Body of pancreas (tissue), 4 donors: ENCODE measurements around the gene BCR. TPM values are rescaled to one million over a fixed set of nuclear protein-coding genes. Genes with fewer than 3 reads are reported as not detected.

Experiments
- ATAC-seq: fragments of 150-250 bp; one replicate; pipeline ENCODE4 v1.9.1; 2016
- DNase-seq, 4 donors: peaks; one replicate each; pipeline ENCODE4 v3.0.0-alpha.2; 2019
- H3K27ac ChIP-seq, 4 donors: fragments of 200-600 bp; sonication (generic); 1 replicate in 3 of 4; 2 replicates in 1 of 4; pipeline versions ENCODE4 v1.5.1 to v1.6.1; 2016 to 2019; ENCODE audit warnings: mild to moderate bottlenecking in 1 of 4, mixed read lengths in 1 of 4, moderate library complexity in 1 of 4
- H3K27me3 ChIP-seq, 2 donors: fragments of 200-600 bp; sonication (generic); one replicate each; pipeline ENCODE4 v1.6.0; 2016; ENCODE audit warnings: mild to moderate bottlenecking in 1 of 2
- H3K36me3 ChIP-seq, 2 donors: fragments of 200-600 bp; sonication (generic); replicated peaks in 1 of 2; 2 replicates each; pipeline ENCODE4 v1.5.1; 2016; ENCODE audit warnings: low read depth in 2 of 2; ENCODE audit not compliant: insufficient read depth in 1 of 2
- H3K4me1 ChIP-seq: fragments of 200-600 bp; sonication (generic); one replicate; pipeline ENCODE4 v1.6.0; 2016
- H3K4me3 ChIP-seq, 2 donors: fragments of 200-600 bp; sonication (generic); 1 replicate in 1 of 2; 2 replicates in 1 of 2; pipeline ENCODE4 v1.5.1; 2016 to 2019
- H3K9me3 ChIP-seq, 3 donors: fragments of 200-600 bp; sonication (generic); 1 replicate in 2 of 3; 2 replicates in 1 of 3; pipeline ENCODE4 v1.5.1; 2016
- POLR2A ChIP-seq, 3 donors: fragments of 450-650 bp; IDR thresholded peaks; one replicate each; pipeline ENCODE4 v1.6.1; 2016; ENCODE audit warnings: antibody characterized with exemption in 3 of 3, mild to moderate bottlenecking in 2 of 3
- WGBS, 2 donors: methylation state at CpG; one replicate each; pipeline ENCODE4 v1.1.5; 2017; 5-methylcytosine and 5-hydroxymethylcytosine counted together
- intact Hi-C: fragments of 100-400 bp; cut with DNase I; formaldehyde crosslinking; loops from one replicate; pipeline ENCODE4 v1.15.1; 2023
- total RNA-seq, 2 donors: library from RNA; depleted of rRNA; stranded (reverse); fragments of >200 nt; gene quantifications; one replicate each; pipeline ENCODE4 v1.1.0, GENCODE V29; 2016
- TF ChIP-seq, protein P1 (sequence below), 7 experiments: fragments of 450-650 bp in 4 of 7; fragments of 200-600 bp in 3 of 7; sonication (generic) in 3 of 7; IDR thresholded peaks; one replicate each; pipeline ENCODE4 v1.5.1; 2016 to 2019; ENCODE audit warnings: antibody characterized with exemption in 7 of 7

Gene BCR
- total RNA-seq, 2 donors from 2014 or later = 28.3 to 71.2 TPM

DNA sequence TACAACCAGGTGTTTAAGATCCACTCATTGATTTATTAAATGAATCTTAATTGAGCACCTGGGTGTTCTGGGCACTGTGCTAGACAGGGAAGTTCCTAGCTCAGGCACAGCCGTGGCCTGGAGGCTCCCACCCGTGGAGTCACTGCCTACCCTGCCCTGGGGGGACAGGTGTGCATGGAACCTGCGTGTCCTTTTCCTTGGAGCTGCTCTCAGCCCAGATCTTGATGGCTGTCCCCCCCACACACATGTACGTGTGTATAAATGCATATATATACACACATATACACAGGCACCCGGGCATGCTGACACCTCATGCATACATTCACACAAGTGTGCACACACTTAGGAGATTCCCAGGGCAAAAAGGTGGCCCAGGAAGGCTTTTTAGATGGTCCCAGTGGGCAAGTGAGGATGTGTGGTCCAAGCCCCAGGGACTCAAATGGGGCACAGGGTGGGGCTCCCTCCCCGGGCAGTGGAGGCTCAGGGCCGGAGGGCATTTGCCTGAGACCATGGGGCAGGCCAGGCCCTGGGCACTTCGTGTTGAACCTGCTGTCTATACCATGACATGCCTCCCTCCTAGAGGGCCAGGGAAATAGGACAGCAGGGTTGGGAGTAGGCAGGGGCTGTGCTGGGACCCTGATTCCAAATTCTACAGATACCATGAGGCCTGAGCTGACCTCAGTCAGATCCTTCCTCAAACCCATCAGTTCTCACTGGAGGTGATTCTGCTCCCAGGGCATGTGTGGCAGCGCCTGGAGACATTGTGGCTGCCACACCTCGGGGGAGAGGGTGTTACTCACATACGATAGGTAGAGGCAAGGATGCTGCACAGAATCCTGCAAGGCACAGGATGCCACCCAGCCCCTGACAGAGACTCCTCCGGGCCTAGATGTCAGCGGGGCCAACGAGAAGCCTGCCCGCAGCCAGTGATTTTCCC, 77.8 kb downstream of the BCR start:
- peaks cover 18% of the 10 kb centered on the region for H3K4me1 ChIP-seq
- no peaks in the 10 kb centered on the region for H3K9me3 ChIP-seq
- ATAC-seq (no peak), DNase-seq (no peak)
- 90% methylated on average over 13 to 15 of the region's 15 CpGs for WGBS, 2 donors
- H3K27ac ChIP-seq = no peak overlapping the region
- intact Hi-C loops = no loop called here
- H3K36me3 ChIP-seq = peaks cover 0 to 9% of the 10 kb centered on the region in 2 donors
- H3K4me3 ChIP-seq = no peak overlapping the region
- TF ChIP-seq, protein P1, sequence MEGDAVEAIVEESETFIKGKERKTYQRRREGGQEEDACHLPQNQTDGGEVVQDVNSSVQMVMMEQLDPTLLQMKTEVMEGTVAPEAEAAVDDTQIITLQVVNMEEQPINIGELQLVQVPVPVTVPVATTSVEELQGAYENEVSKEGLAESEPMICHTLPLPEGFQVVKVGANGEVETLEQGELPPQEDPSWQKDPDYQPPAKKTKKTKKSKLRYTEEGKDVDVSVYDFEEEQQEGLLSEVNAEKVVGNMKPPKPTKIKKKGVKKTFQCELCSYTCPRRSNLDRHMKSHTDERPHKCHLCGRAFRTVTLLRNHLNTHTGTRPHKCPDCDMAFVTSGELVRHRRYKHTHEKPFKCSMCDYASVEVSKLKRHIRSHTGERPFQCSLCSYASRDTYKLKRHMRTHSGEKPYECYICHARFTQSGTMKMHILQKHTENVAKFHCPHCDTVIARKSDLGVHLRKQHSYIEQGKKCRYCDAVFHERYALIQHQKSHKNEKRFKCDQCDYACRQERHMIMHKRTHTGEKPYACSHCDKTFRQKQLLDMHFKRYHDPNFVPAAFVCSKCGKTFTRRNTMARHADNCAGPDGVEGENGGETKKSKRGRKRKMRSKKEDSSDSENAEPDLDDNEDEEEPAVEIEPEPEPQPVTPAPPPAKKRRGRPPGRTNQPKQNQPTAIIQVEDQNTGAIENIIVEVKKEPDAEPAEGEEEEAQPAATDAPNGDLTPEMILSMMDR (IDR thresholded peaks at IDR 0.05) = no peak
- TF ChIP-seq POLR2A (IDR thresholded peaks at IDR 0.05) = no peak
- H3K27me3 ChIP-seq = no peaks in the 10 kb centered on the region

DNA sequence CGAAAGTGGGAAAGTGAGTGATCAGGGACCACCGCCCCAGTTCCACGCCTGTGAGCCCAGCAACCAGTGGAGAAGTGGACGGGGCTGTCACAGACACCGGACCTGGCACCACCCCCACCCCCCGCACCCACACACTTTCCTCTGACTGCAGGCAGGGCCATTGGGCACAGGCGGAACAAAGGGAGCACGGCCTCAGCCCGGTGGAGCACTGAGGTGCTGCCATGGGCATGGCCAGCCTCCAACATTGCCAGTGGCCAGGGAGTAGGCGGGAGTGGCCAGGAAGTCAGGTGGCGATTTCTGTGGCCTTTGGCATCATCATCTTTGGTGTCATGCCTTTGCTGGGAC, 78.5 kb downstream of the BCR start:
- DNase-seq (no peak), ATAC-seq (no peak)
- H3K4me1 ChIP-seq = peaks cover 18% of the 10 kb centered on the region
- TF ChIP-seq, protein P1 (IDR thresholded peaks at IDR 0.05) = no peak
- TF ChIP-seq POLR2A (IDR thresholded peaks at IDR 0.05) = no peak
- H3K27ac ChIP-seq = no peak overlapping the region
- peaks cover 0 to 9% of the 10 kb centered on the region in 2 donors for H3K36me3 ChIP-seq
- H3K9me3 ChIP-seq = no peaks in the 10 kb centered on the region
- 95 to 100% methylated on average over 1 to 11 of the region's 11 CpGs for WGBS, 2 donors
- no peak overlapping the region for H3K4me3 ChIP-seq
- H3K27me3 ChIP-seq = no peaks in the 10 kb centered on the region
- intact Hi-C loops = no loop called here

DNA sequence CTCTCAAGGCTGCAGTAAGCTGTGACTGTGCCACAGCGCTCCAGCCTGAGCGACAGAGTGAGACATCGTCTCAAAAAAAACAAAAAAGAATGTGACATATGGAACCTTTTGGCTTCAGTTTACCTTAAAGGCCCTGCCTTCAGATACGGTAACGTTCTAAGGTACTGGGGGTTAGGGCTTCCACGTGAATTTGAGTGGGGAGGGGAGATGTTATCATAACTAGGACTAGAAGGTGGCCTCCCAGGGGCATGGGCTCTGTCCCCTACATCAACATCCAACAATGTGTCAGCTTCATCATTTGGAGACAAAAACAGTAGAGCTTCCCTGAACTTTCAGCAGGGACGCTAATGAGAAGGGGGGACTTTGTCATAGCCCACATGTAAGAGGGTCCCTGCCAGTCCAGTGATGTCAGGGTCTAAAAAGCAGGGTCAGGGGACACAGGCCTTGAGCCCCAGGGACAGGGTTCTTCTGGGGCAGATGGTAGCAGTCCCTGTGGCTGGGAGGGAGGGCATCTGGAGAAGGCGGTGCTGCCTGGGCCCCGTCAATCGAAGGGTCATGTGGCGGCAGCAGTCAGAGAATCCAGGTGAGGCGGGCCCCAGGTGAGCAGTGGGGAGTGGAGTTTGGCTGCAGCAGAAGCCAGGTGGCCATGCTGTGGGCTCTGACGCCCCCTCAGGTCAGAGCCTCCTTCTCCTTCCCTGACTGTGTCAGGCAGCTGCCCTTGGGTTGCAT, 79.8 kb downstream of the BCR start:
- H3K27ac ChIP-seq = no peak overlapping the region
- peaks cover 18% of the 10 kb centered on the region for H3K4me1 ChIP-seq
- no peak overlapping the region for H3K4me3 ChIP-seq
- H3K36me3 ChIP-seq = peaks cover 0 to 12% of the 10 kb centered on the region in 2 donors
- WGBS, 2 donors = 83 to 91% methylated on average over 9 to 13 of the region's 13 CpGs
- intact Hi-C loops = no loop called here
- H3K9me3 ChIP-seq = no peaks in the 10 kb centered on the region
- no peak for DNase-seq
- ATAC-seq = no peak
- no peaks in the 10 kb centered on the region for H3K27me3 ChIP-seq
- TF ChIP-seq, protein P1 (IDR thresholded peaks at IDR 0.05) = no peak
- no peak for TF ChIP-seq POLR2A (IDR thresholded peaks at IDR 0.05)

DNA sequence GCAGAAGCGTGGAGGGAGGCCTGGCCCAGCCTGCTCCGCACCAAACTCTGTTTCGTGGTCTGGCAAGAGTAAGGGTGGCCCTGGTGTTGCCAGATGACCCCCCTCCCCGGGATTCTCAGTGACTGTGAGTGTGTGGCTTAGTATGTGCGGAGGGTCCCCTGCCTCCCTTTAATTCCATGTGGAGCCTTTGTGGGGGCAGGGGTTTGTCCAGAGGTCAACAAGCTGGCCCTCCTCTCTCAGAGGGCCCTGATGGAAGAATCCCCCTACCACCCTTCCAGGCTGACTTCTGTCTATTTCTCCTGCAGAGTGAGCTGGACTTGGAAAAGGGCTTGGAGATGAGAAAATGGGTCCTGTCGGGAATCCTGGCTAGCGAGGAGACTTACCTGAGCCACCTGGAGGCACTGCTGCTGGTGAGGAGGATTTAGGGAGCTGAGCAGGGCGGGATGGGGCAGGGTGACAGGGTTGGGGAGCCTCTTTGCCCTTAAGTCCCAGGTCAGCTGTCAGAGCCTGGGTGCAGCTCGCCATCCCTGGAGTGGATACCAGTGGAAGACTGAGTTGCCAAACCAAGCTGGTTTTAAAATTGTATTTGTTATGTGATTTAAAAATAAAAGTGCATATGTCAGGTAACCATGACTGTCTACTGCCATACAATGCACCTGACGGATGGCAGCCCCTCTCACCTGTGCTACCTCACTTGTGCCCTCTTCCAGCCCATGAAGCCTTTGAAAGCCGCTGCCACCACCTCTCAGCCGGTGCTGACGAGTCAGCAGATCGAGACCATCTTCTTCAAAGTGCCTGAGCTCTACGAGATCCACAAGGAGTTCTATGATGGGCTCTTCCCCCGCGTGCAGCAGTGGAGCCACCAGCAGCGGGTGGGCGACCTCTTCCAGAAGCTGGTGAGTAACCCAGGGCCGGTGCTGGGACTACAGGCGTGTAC, 80.6 kb downstream of the BCR start:
- Histone ChIP-seq H3K4me3 (no peak overlapping the region), H3K36me3 (peaks cover 0 to 12% of the 10 kb centered on the region in 2 donors), H3K4me1 (peaks cover 17% of the 10 kb centered on the region), H3K9me3 (no peaks in the 10 kb centered on the region), H3K27ac (no peak overlapping the region), H3K27me3 (no peaks in the 10 kb centered on the region)
- 93 to 95% methylated on average over 13 to 21 of the region's 21 CpGs for WGBS, 2 donors
- no peak for TF ChIP-seq POLR2A (IDR thresholded peaks at IDR 0.05)
- TF ChIP-seq, protein P1 (IDR thresholded peaks at IDR 0.05) = no peak
- intact Hi-C loops = no loop called here
- no peak for DNase-seq
- no peak for ATAC-seq
